HEK293T (cell line): Measurements from ENCODE around the gene HAGHL.

Source experiments
- ARNT ChIP-seq: fragments of 450-650 bp; IDR thresholded peaks from 2 replicates; pipeline ENCODE4 v1.6.1; 2017; ENCODE audit warnings: mild to moderate bottlenecking
- BHLHE40 ChIP-seq: fragments of 450-650 bp; IDR thresholded peaks from 2 replicates; pipeline ENCODE4 v1.6.1; 2016; ENCODE audit warnings: mild to moderate bottlenecking, moderate library complexity, borderline replicate concordance
- ELF4 ChIP-seq: fragments of 450-650 bp; IDR thresholded peaks from 2 replicates; pipeline ENCODE4 v1.6.1; 2017; ENCODE audit warnings: antibody characterized with exemption
- FOXA1 ChIP-seq: fragments of 450-650 bp; IDR thresholded peaks from 2 replicates; pipeline ENCODE4 v1.6.1; 2016; ENCODE audit warnings: mild to moderate bottlenecking
- FOXK2 ChIP-seq: fragments of 450-650 bp; IDR thresholded peaks from 2 replicates; pipeline ENCODE4 v1.6.1; 2016; ENCODE audit warnings: mild to moderate bottlenecking
- FOXM1 ChIP-seq: fragments of 450-650 bp; IDR thresholded peaks from 2 replicates; pipeline ENCODE4 v1.6.1; 2017; ENCODE audit warnings: mild to moderate bottlenecking, borderline replicate concordance
- L3MBTL2 ChIP-seq: fragments of 450-650 bp; conservative IDR thresholded peaks from 2 replicates; pipeline ENCODE4 v1.6.1; 2016; ENCODE audit warnings: mild to moderate bottlenecking
- LEF1 ChIP-seq: fragments of 450-650 bp; IDR thresholded peaks from 2 replicates; pipeline ENCODE4 v1.6.1; 2017; ENCODE audit warnings: mild to moderate bottlenecking, borderline replicate concordance
- NFRKB ChIP-seq: fragments of 450-650 bp; IDR thresholded peaks from 2 replicates; pipeline ENCODE4 v1.6.1; 2016; ENCODE audit warnings: mild to moderate bottlenecking, moderate library complexity
- SUZ12 ChIP-seq: fragments of 450-650 bp; IDR thresholded peaks from 2 replicates; pipeline ENCODE4 v1.6.1; 2016; ENCODE audit warnings: mild to moderate bottlenecking
- TARDBP ChIP-seq: fragments of 450-650 bp; IDR thresholded peaks from 2 replicates; pipeline ENCODE4 v1.6.1; 2016
- ZNF384 ChIP-seq: fragments of 450-650 bp; IDR thresholded peaks from 2 replicates; pipeline ENCODE4 v1.6.1; 2016

GRCh38 chr16:774086-775001 is 47.4 kb downstream of the HAGHL start:
- TF ChIP-seq BHLHE40 (no peak), NFRKB (no peak), SUZ12 (no peak), ARNT (no peak), FOXK2 (no peak), FOXA1 (no peak), L3MBTL2 (no peak), ZNF384 (no peak), FOXM1 (no peak), ELF4 (no peak), LEF1 (no peak), TARDBP (no peak)
